ENCODE data around the gene PLEKHG4B.

Gene PLEKHG4B

GRCh38 chr5:169728-170094 lies 77.7 kb downstream of the PLEKHG4B start:
- no peak for DNase-seq (ENCODE audit: low read depth)

GRCh38 chr5:170971-171800 lies 79.2 kb downstream of the PLEKHG4B start:
- no peak for DNase-seq (ENCODE audit: low read depth)

GRCh38 chr5:171801-172331 lies 79.9 kb downstream of the PLEKHG4B start:
- no peak for DNase-seq (ENCODE audit: low read depth)

- no peak for DNase-seq (ENCODE audit: low read depth)
Observed at GRCh38 chr5:172421-172820, 80.5 kb downstream of the PLEKHG4B start.

GRCh38 chr5:172841-173251 lies 80.9 kb downstream of the PLEKHG4B start:
- DNase-seq (ENCODE audit: low read depth) = no peak

- no peak for DNase-seq (ENCODE audit: low read depth)
Observed at GRCh38 chr5:173392-174290, 81.7 kb downstream of the PLEKHG4B start.

- no peak for DNase-seq (ENCODE audit: low read depth)
Observed at GRCh38 chr5:174291-174600, 82.3 kb downstream of the PLEKHG4B start.

GRCh38 chr5:174876-175465 lies 83.0 kb downstream of the PLEKHG4B start:
- DNase-seq (ENCODE audit: low read depth) = no peak

GRCh38 chr5:176296-176823 lies 84.4 kb downstream of the PLEKHG4B start:
- DNase-seq (ENCODE audit: low read depth) = no peak

- no peak for DNase-seq (ENCODE audit: low read depth)
Observed at GRCh38 chr5:178110-178509, 86.1 kb downstream of the PLEKHG4B start.

- no peak for DNase-seq (ENCODE audit: low read depth)
Observed at GRCh38 chr5:179401-179800, 87.4 kb downstream of the PLEKHG4B start.

- DNase-seq (ENCODE audit: low read depth) = no peak
Observed at GRCh38 chr5:180286-180918, 88.4 kb downstream of the PLEKHG4B start.

- no peak for DNase-seq (ENCODE audit: low read depth)
Observed at GRCh38 chr5:181160-181559, 89.2 kb downstream of the PLEKHG4B start.

GRCh38 chr5:181566-181965 lies 89.6 kb downstream of the PLEKHG4B start:
- no peak for DNase-seq (ENCODE audit: low read depth)

- DNase-seq (ENCODE audit: low read depth) = no peak
Observed at GRCh38 chr5:182126-182525, 90.2 kb downstream of the PLEKHG4B start.

GRCh38 chr5:184471-184870 lies 92.5 kb downstream of the PLEKHG4B start:
- DNase-seq (ENCODE audit: low read depth) = no peak

- no peak for DNase-seq (ENCODE audit: low read depth)
Observed at GRCh38 chr5:185095-186070, 93.4 kb downstream of the PLEKHG4B start.

GRCh38 chr5:186091-187041 lies 94.4 kb downstream of the PLEKHG4B start:
- no peak for DNase-seq (ENCODE audit: low read depth)

GRCh38 chr5:187042-187431 lies 95.1 kb downstream of the PLEKHG4B start:
- no peak for DNase-seq (ENCODE audit: low read depth)

All from activated T-cell treated with anti-CD3 and anti-CD28 coated beads for 48 hours (primary cell).